MM.1S (cell line): ENCODE data around the gene SORCS2.

Experiments used
- DNase-seq: peaks from one replicate; pipeline ENCODE4 v3.0.0-alpha.2; 2015
- H2AFZ ChIP-seq: fragments of 300-600 bp; sonication (generic); 2 replicates; pipeline ENCODE4 v1.6.0; 2016; ENCODE audit warnings: antibody characterized with exemption, low read length
- H3F3A ChIP-seq: fragments of 300-600 bp; sonication (generic); 2 replicates; pipeline ENCODE4 v1.6.1; 2016; ENCODE audit warnings: mild to moderate bottlenecking, antibody characterized with exemption, low read length, moderate library complexity, mixed read lengths; ENCODE audit not compliant: insufficient read depth
- H3K27ac ChIP-seq: fragments of 300-600 bp; sonication (generic); 2 replicates; pipeline ENCODE4 v1.5.1; 2016; ENCODE audit warnings: mild to moderate bottlenecking, low read length
- H3K27me3 ChIP-seq: fragments of 300-600 bp; sonication (generic); replicated peaks from 2 replicates; pipeline ENCODE4 v1.6.0; 2016; ENCODE audit warnings: low read length; ENCODE audit not compliant: insufficient read depth
- H3K36me3 ChIP-seq: fragments of 300-600 bp; sonication (generic); replicated peaks from 2 replicates; pipeline ENCODE4 v1.6.1; 2016; ENCODE audit warnings: mild to moderate bottlenecking, low read length, mixed read lengths; ENCODE audit not compliant: insufficient read depth
- H3K4me1 ChIP-seq: fragments of 300-600 bp; sonication (generic); 2 replicates; pipeline ENCODE4 v1.6.1; 2016; ENCODE audit warnings: low read length, mixed read lengths
- H3K4me2 ChIP-seq: fragments of 300-600 bp; sonication (generic); 2 replicates; pipeline ENCODE4 v1.6.0; 2016; ENCODE audit warnings: low read depth, low read length
- H3K4me3 ChIP-seq: fragments of 300-600 bp; sonication (generic); 2 replicates; pipeline ENCODE4 v1.5.1; 2016; ENCODE audit warnings: low read length, mixed read lengths
- H3K79me2 ChIP-seq: fragments of 300-600 bp; sonication (generic); 2 replicates; pipeline ENCODE4 v1.6.1; 2016; ENCODE audit warnings: mixed run types, low read length, mixed read lengths
- H3K9ac ChIP-seq: fragments of 300-600 bp; sonication (generic); 2 replicates; pipeline ENCODE4 v1.6.1; 2016; ENCODE audit warnings: low read length, mixed read lengths
- H3K9me2 ChIP-seq: fragments of 300-600 bp; sonication (generic); replicated peaks from 2 replicates; pipeline ENCODE4 v1.6.1; 2016; ENCODE audit warnings: mild to moderate bottlenecking, low read length, mixed read lengths; ENCODE audit not compliant: insufficient read depth
- H3K9me3 ChIP-seq: fragments of 300-600 bp; sonication (generic); replicated peaks from 2 replicates; pipeline ENCODE4 v1.6.1; 2016; ENCODE audit warnings: mild to moderate bottlenecking, low read length, mixed read lengths; ENCODE audit not compliant: insufficient read depth
- H4K20me1 ChIP-seq: fragments of 300-600 bp; sonication (generic); 2 replicates; pipeline ENCODE4 v1.6.1; 2016; ENCODE audit warnings: mild to moderate bottlenecking, low read length, moderate library complexity, mixed read lengths; ENCODE audit not compliant: insufficient read depth
- CTCF ChIP-seq: fragments of 300-600 bp; sonication (generic); IDR thresholded peaks from 2 replicates; pipeline ENCODE4 v1.5.1; 2016; ENCODE audit warnings: antibody characterized with exemption, low read length, mixed read lengths
- EZH2 ChIP-seq: fragments of 300-600 bp; sonication (generic); optimal IDR thresholded peaks from 2 replicates; pipeline ENCODE3; 2017; ENCODE audit warnings: low read depth, mild to moderate bottlenecking, antibody characterized with exemption, low read length, mixed read lengths
- EZH2phosphoT487 ChIP-seq: fragments of 300-600 bp; sonication (generic); IDR thresholded peaks from 2 replicates; pipeline ENCODE4 v1.6.1; 2018; ENCODE audit warnings: antibody characterized with exemption, low read length

SORCS2 gene

GRCh38 chr4:7693711-7694110 is 501.4 kb downstream of the SORCS2 start:
- H3K9ac ChIP-seq, result no peak overlapping the region
- no peaks in the 10 kb centered on the region for H3K79me2 ChIP-seq
- no peaks in the 10 kb centered on the region for H3K4me1 ChIP-seq
- H3K36me3 ChIP-seq, result no peaks in the 10 kb centered on the region
- DNase-seq, result no peak
- peaks cover 51% of the 10 kb centered on the region for H3K27me3 ChIP-seq
- H4K20me1 ChIP-seq, result no peaks in the 10 kb centered on the region
- H3K27ac ChIP-seq, result no peak overlapping the region
- no peaks in the 10 kb centered on the region for H3F3A ChIP-seq
- TF ChIP-seq EZH2, result no peak
- TF ChIP-seq EZH2phosphoT487, result no peak
- TF ChIP-seq CTCF, result no peak
- H3K4me3 ChIP-seq, result no peak overlapping the region
- no peak overlapping the region for H2AFZ ChIP-seq
- H3K9me3 ChIP-seq, result no peaks in the 10 kb centered on the region
- H3K4me2 ChIP-seq, result no peak overlapping the region
- H3K9me2 ChIP-seq, result no peaks in the 10 kb centered on the region

DNA sequence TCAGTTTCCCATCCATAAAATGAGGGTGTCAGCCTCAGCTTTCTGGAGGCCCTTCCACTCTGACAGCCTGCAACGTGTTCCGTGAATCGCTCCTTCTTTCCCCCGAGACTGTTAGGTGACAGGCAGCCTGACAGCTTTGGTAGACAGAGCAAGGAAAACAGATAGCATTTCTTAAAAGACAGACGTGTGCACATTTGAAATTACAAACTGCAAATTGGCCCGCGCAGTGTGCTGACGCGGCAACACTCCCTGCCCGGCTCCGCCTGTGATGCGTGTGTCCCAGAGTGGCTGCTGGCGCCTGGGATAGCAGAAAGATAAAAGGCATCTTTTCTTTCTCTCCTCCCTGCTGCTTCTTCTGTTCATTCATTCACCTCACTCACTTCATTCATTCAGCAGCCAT is 502.0 kb downstream of the SORCS2 start:
- TF ChIP-seq EZH2phosphoT487, result no peak
- no peak for TF ChIP-seq CTCF
- no peak for TF ChIP-seq EZH2
- Histone ChIP-seq H3K4me3 (no peak overlapping the region), H3K9me3 (no peaks in the 10 kb centered on the region), H3K27me3 (peaks cover 56% of the 10 kb centered on the region), H2AFZ (no peak overlapping the region), H3K4me2 (no peak overlapping the region), H3K9ac (no peak overlapping the region), H3K79me2 (no peaks in the 10 kb centered on the region), H3F3A (no peaks in the 10 kb centered on the region), H4K20me1 (no peaks in the 10 kb centered on the region), H3K36me3 (no peaks in the 10 kb centered on the region), H3K27ac (no peak overlapping the region), H3K4me1 (no peaks in the 10 kb centered on the region), H3K9me2 (no peaks in the 10 kb centered on the region)
- no peak for DNase-seq

- H3K27me3 ChIP-seq, result peaks cover 71% of the 10 kb centered on the region
- DNase-seq, result no peak
- TF ChIP-seq EZH2, result no peak
- H3F3A ChIP-seq, result no peaks in the 10 kb centered on the region
- H4K20me1 ChIP-seq, result no peaks in the 10 kb centered on the region
- H3K9me2 ChIP-seq, result no peaks in the 10 kb centered on the region
- no peaks in the 10 kb centered on the region for H3K79me2 ChIP-seq
- H3K36me3 ChIP-seq, result no peaks in the 10 kb centered on the region
- H3K9ac ChIP-seq, result no peak overlapping the region
- no peaks in the 10 kb centered on the region for H3K4me1 ChIP-seq
- H3K4me3 ChIP-seq, result no peak overlapping the region
- no peaks in the 10 kb centered on the region for H3K9me3 ChIP-seq
- H3K4me2 ChIP-seq, result no peak overlapping the region
- H3K27ac ChIP-seq, result no peak overlapping the region
- H2AFZ ChIP-seq, result no peak overlapping the region
Observed at GRCh38 chr4:7697343-7697742, 505.0 kb downstream of the SORCS2 start.

DNA sequence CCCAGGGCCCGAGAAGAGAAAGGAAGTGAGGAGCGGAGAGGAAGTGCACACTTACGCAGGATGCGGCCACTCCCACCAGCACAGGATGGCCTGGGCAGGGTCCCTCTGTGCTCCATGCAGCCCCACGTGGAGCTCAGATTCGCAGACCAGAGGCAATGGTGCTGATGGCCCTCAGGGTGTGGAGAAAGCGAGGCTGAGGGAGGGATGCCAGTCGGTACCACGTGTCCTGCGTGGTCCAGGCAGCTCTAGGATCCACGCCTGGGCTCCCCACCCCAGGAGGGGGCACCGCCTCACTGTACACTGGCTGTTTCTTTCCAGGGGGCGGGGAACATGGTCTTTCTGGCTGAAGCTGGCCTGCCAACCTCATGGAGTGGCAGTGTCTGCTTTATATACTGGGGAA is 505.5 kb downstream of the SORCS2 start:
- no peak overlapping the region for H3K4me2 ChIP-seq

More for the DNA sequence above, 505.5 kb downstream of the SORCS2 start:
- Histone ChIP-seq H4K20me1 (no peaks in the 10 kb centered on the region), H3K36me3 (no peaks in the 10 kb centered on the region), H3K4me1 (no peaks in the 10 kb centered on the region), H3K79me2 (no peaks in the 10 kb centered on the region), H3K9me2 (no peaks in the 10 kb centered on the region), H3K27ac (no peak overlapping the region), H3K9me3 (no peaks in the 10 kb centered on the region), H3K9ac (no peak overlapping the region), H3F3A (no peaks in the 10 kb centered on the region), H2AFZ (no peak overlapping the region), H3K27me3 (peaks cover 71% of the 10 kb centered on the region), H3K4me3 (no peak overlapping the region)
- no peak for DNase-seq
- TF ChIP-seq EZH2phosphoT487 (no peak), CTCF (no peak), EZH2 (no peak)
